Esophagus muscularis mucosa (tissue), 4 donors: Measurements from ENCODE around the gene SERPINH1. TPM values are rescaled to one million over a fixed set of nuclear protein-coding genes. Genes with fewer than 3 reads are reported as not detected.

Source experiments
- DNase-seq: peaks from one replicate; pipeline ENCODE4 v3.0.0-alpha.2; 2017; ENCODE audit errors: extremely low spot score
- H3K27ac ChIP-seq, 4 donors: fragments of 200-600 bp; sonication (generic); replicated peaks in 1 of 4; 1 replicate in 3 of 4; 2 replicates in 1 of 4; pipeline ENCODE4 v1.5.1; 2016 to 2019; ENCODE audit warnings: mild to moderate bottlenecking in 1 of 4
- H3K27me3 ChIP-seq, 4 donors: fragments of 200-600 bp; sonication (generic); one replicate each; pipeline versions ENCODE4 v1.5.1 to v1.6.0; 2016 to 2019
- H3K36me3 ChIP-seq, 4 donors: fragments of 200-600 bp; sonication (generic); one replicate each; pipeline ENCODE4 v1.5.1; 2016 to 2019
- H3K4me1 ChIP-seq, 4 donors: fragments of 200-600 bp; sonication (generic); one replicate each; pipeline ENCODE4 v1.5.1; 2016 to 2019
- H3K4me3 ChIP-seq, 4 donors: fragments of 200-600 bp; sonication (generic); 1 replicate in 2 of 4; 2 replicates in 2 of 4; pipeline ENCODE4 v1.5.1; 2016 to 2019; ENCODE audit warnings: mild to moderate bottlenecking in 4 of 4, moderate library complexity in 1 of 4
- H3K9me3 ChIP-seq, 4 donors: fragments of 200-600 bp; sonication (generic); 1 replicate in 3 of 4; 2 replicates in 1 of 4; pipeline ENCODE4 v1.5.1; 2016 to 2019
- CTCF ChIP-seq, 3 experiments: fragments of 200-600 bp in 2 of 3; fragments of 450-650 bp in 1 of 3; sonication (generic) in 2 of 3; IDR thresholded peaks; one replicate each; pipeline ENCODE4 v1.5.1; 2017 to 2019; ENCODE audit warnings: antibody characterized with exemption in 3 of 3, mild to moderate bottlenecking in 2 of 3, moderate library complexity in 1 of 3
- EP300 ChIP-seq: sonication (generic); formaldehyde crosslinking; IDR thresholded peaks from one replicate; pipeline ENCODE4 v1.6.1; 2017; ENCODE audit warnings: antibody characterized with exemption
- POLR2A ChIP-seq: fragments of 450-650 bp; IDR thresholded peaks from one replicate; pipeline ENCODE4 v1.6.1; 2017; ENCODE audit warnings: antibody characterized with exemption, moderate library complexity, mild to moderate bottlenecking, low read depth
- POLR2AphosphoS5 ChIP-seq, 2 donors: sonication (generic); formaldehyde crosslinking; IDR thresholded peaks; one replicate each; pipeline ENCODE4 v1.6.1; 2017; ENCODE audit warnings: antibody characterized with exemption in 2 of 2
- WGBS: methylation state at CpG from one replicate; pipeline ENCODE4 v1.1.5; 2018; 5-methylcytosine and 5-hydroxymethylcytosine counted together
- intact Hi-C: fragments of 100-400 bp; cut with DNase I; formaldehyde crosslinking; loops from one replicate; pipeline ENCODE4 v1.15.1; 2023
- total RNA-seq, 4 donors: library from RNA; depleted of rRNA; stranded (reverse); fragments of >200 nt; gene quantifications; one replicate each; pipeline versions ENCODE4 v1.1.0 to v1.2.1, GENCODE V29; 2016

The SERPINH1 gene
- total RNA-seq, 4 donors from 2014 or later, result 162 to 270 (median 219) TPM

DNA sequence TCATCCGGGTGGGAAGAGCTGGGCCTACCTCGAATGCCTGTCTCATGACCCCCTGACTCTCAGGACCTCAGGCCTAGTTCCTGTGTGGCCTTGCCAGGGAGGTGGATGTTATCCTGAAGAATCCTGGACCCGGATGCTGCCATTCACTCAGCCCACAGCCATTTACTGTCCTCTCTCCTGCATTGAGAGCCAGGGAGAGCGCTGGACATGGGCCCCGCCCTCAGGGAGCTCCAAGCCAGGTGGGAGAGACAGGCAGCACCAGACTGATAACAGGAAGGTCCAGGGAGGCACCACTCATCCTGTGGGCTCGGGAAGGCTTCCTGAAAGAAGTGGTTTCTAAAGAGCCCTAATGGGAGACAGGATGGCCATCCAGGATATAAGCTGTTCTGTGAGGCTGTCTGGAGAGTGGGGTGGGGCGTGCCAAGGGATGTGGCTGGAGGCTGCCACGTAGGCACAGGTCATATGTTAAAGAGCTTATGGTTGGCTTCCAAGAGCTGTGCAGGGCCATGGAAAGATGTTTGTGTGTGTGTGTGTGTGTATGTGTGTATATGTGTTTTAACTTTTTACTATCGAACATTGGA, 8.6 kb downstream of the SERPINH1 start:
- Histone ChIP-seq H3K9me3 (no peaks in the 10 kb centered on the region), H3K27me3 (no peaks in the 10 kb centered on the region), H3K27ac (peak overlapping the region; percentile 12 to 48 (median 40)), H3K36me3 (peaks cover 60 to 88% (median 85%) of the 10 kb centered on the region in 4 donors), H3K4me3 (no peak overlapping the region), H3K4me1 (peaks cover 56 to 81% (median 67%) of the 10 kb centered on the region in 4 donors)
- WGBS, result 66% methylated on average over 5 of the region's 9 CpGs
- DNase-seq, result no peak
- intact Hi-C loops, result no loop called here
- TF ChIP-seq EP300 (no peak), POLR2AphosphoS5 (IDR thresholded peaks at IDR 0.05) (no peak), POLR2A (no peak), CTCF (IDR thresholded peaks at IDR 0.05) (no peak)

GRCh38 chr11:75571625-75572024, 9.6 kb downstream of the SERPINH1 start:
- no peak for DNase-seq
- Histone ChIP-seq H3K36me3 (peaks cover 58 to 79% (median 76%) of the 10 kb centered on the region in 4 donors), H3K27ac (peak overlapping the region in 2 of 4 donors; percentile 42 to 43), H3K4me3 (no peak overlapping the region), H3K27me3 (no peaks in the 10 kb centered on the region), H3K4me1 (peaks cover 50 to 80% (median 64%) of the 10 kb centered on the region in 4 donors), H3K9me3 (no peaks in the 10 kb centered on the region)
- intact Hi-C loops, result no loop called here
- whole genome bisulfite sequencing, result 89% methylated on average over 14 of the region's 14 CpGs
- TF ChIP-seq POLR2AphosphoS5 (IDR thresholded peaks at IDR 0.05) (no peak), POLR2A (no peak), CTCF (IDR thresholded peaks at IDR 0.05) (no peak), EP300 (no peak)

DNA sequence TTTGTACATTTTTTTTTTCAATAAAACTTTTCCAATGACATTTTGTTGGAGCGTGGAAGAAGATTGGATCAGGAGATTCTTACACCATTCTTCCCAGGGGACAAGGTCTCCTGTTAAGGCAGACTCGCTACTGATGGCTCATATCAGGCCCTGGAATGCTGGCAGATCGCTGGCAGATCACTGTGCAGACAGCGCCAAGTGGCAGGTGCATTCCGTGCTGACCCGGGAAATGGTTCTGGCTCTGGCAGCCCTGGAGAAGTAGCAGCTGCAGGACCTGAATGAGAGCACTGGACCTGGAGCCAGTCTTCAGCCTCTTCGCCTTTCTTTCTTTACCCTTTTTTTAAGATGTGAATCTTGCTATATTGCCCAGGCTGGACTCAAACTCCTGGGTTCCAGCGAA, 10.7 kb downstream of the SERPINH1 start:
- WGBS, result 52% methylated on average over 8 of the region's 8 CpGs
- peaks cover 47 to 68% (median 64%) of the 10 kb centered on the region in 4 donors for H3K36me3 ChIP-seq

DNA sequence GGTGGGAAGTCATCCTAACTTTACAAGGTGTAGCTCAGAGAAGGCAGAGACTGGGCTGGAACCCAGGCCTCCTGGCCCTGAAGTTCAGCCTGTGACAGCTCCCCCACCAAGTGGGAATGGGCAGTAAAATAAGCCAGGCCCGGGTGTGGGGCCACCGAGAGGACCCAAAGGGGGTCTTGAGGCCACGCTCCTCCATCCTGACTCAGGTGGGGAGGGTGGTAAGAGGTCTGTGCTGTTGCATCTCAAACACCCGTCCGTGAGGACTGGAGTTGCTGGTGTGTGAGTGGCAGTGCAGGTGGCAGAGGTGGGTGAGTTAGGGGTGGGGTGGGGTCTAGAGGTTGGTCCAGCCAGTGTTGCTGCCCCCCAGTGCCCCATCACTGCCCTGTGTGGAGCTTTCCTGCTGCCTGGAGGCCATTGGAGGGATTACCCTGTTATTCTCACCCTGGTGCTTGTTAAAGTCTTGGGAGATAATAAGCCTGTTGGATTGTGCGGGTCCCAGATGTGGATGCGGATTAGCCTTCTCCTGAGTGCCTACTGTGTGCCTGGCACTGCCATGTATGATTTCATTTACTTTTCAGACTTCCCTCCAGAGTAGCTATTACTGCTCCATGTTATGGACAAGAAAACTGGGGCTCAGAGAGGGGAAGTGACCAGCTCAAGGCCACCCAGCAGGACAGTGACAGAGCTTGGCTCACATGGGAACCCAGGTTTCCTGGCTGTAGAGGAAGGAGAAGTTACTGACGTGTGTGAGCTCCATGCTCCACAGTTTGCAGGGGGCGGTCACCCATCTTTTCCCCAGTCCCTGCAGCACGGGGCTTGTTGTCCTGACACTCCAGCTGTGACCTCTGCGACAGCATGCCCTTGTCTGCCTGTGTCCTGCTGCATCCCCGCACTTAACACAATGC, 12.9 kb downstream of the SERPINH1 start:
- Histone ChIP-seq H3K9me3 (no peaks in the 10 kb centered on the region), H3K4me1 (peaks cover 29 to 59% (median 48%) of the 10 kb centered on the region in 4 donors), H3K36me3 (peaks cover 26 to 46% (median 42%) of the 10 kb centered on the region in 4 donors), H3K27ac (peak overlapping the region in 3 of 4 donors; percentile 2 to 25 (median 4)), H3K27me3 (no peaks in the 10 kb centered on the region), H3K4me3 (no peak overlapping the region)
- no peak for DNase-seq
- WGBS, result 33% methylated on average over 2 of the region's 12 CpGs
- intact Hi-C loops, result no loop called here
- TF ChIP-seq POLR2A (no peak), CTCF (IDR thresholded peaks at IDR 0.05) (peak in 2 of 3 experiments; percentile 10 to 30), EP300 (no peak), POLR2AphosphoS5 (IDR thresholded peaks at IDR 0.05) (no peak)

More for the DNA sequence above, 10.7 kb downstream of the SERPINH1 start:
- Histone ChIP-seq H3K4me3 (no peak overlapping the region), H3K27ac (peak overlapping the region; percentile 28 to 43 (median 40)), H3K9me3 (no peaks in the 10 kb centered on the region), H3K4me1 (peaks cover 46 to 78% (median 62%) of the 10 kb centered on the region in 4 donors), H3K27me3 (no peaks in the 10 kb centered on the region)
- TF ChIP-seq EP300 (no peak), POLR2AphosphoS5 (IDR thresholded peaks at IDR 0.05) (peak in 1 of 2 donors; percentile 12)
- DNase-seq, result no peak
- intact Hi-C loops, result no loop called here

GRCh38 chr11:75576017-75576416, 14.0 kb downstream of the SERPINH1 start:
- intact Hi-C loops, result loop anchor here (2.0 kb wide), 1 partner anchor 29 kb away; no protein-coding TSS in a partner anchor
- TF ChIP-seq POLR2AphosphoS5 (IDR thresholded peaks at IDR 0.05), result no peak
- TF ChIP-seq EP300, result no peak
- TF ChIP-seq CTCF (IDR thresholded peaks at IDR 0.05), result no peak
- TF ChIP-seq POLR2A, result no peak
- Histone ChIP-seq H3K9me3 (no peaks in the 10 kb centered on the region), H3K27ac (peak overlapping the region in 1 of 4 donors; percentile 49), H3K4me3 (no peak overlapping the region), H3K36me3 (peaks cover 15 to 35% (median 32%) of the 10 kb centered on the region in 4 donors), H3K27me3 (no peaks in the 10 kb centered on the region), H3K4me1 (peaks cover 18 to 48% (median 39%) of the 10 kb centered on the region in 4 donors)
- DNase-seq, result no peak
- WGBS, result 83% methylated on average over 6 of the region's 6 CpGs
